Activated CD4-positive, alpha-beta T cell treated with anti-CD3 and anti-CD28 coated beads, Interleukin-2, amount 10 ng/mL, durations not matched to agents 24 days and 14 days (primary cell): ENCODE results near the gene POU5F1. TPM values are rescaled to one million over a fixed set of nuclear protein-coding genes. Genes with fewer than 3 reads are reported as not detected.
"Not testable (repeated sequence)": the region's sequence is repeated elsewhere in the genome, so short reads cannot be mapped to it uniquely, and the experiment has no call there.

Experiments used
- DNase-seq: peaks from one replicate; pipeline ENCODE4 v3.0.0; 2022
- H3K27ac Mint-ChIP-seq: one replicate; pipeline ENCODE4 v1.8.0; 2022; ENCODE audit warnings: mild to moderate bottlenecking, mixed read lengths
- H3K27me3 Mint-ChIP-seq: one replicate; pipeline ENCODE4 v1.8.0; 2022; ENCODE audit warnings: mixed read lengths
- H3K36me3 Mint-ChIP-seq: one replicate; pipeline ENCODE4 v1.8.0; 2022; ENCODE audit warnings: low read depth, mild to moderate bottlenecking, mixed read lengths
- H3K4me1 Mint-ChIP-seq: one replicate; pipeline ENCODE4 v1.8.0; 2021; ENCODE audit warnings: mixed read lengths
- H3K4me3 Mint-ChIP-seq: one replicate; pipeline ENCODE4 v1.8.0; 2022; ENCODE audit warnings: mild to moderate bottlenecking, moderate library complexity, mixed read lengths
- H3K9me3 Mint-ChIP-seq: one replicate; pipeline ENCODE4 v1.8.0; 2021; ENCODE audit warnings: mixed read lengths
- intact Hi-C: fragments of 100-400 bp; cut with micrococcal nuclease; formaldehyde crosslinking; loops from one replicate; pipeline ENCODE4 v1.15.1; 2023
- total RNA-seq: library from RNA; stranded (reverse); gene quantifications from 2 replicates; pipeline ENCODE4 v1.2.3, GENCODE V29; 2022

Gene POU5F1
- total RNA-seq, 1 donor from 2014 or later = not detected

- intact Hi-C loops = no loop called here
Observed at GRCh38 chr6:31180500-31180899, 10.0 kb upstream of the POU5F1 start.

GRCh38 chr6:31179896-31180295 is 9.4 kb upstream of the POU5F1 start:
- intact Hi-C loops = no loop called here
- no peak overlapping the region for H3K4me3 Mint-ChIP-seq

More at GRCh38 chr6:31180500-31180899, 10.0 kb upstream of the POU5F1 start:
- Mint-ChIP-seq H3K36me3 (no peaks in the 10 kb centered on the region), H3K27ac (no peak overlapping the region), H3K4me3 (peak overlapping the region; percentile 69), H3K27me3 (no peaks in the 10 kb centered on the region), H3K9me3 (no peaks in the 10 kb centered on the region), H3K4me1 (peaks cover 13% of the 10 kb centered on the region)
- DNase-seq = peak; percentile 81

DNA sequence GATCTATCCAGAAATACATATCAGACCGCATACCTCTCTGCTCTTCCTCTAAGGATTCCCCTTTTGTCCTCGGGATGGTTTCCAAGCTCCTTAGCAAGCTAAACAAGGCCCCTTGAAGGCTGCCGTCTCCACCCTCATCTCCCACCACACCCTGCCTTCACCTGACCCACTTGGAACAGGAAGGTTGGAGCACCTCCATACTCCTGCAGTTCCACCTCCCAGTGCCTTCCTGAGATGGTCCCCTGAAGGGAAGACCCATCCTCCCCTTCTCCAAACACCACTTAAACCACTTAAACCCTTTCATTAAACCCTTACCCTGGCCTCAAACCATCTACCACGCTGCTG is 8.5 kb upstream of the POU5F1 start:
- no peaks in the 10 kb centered on the region for H3K36me3 Mint-ChIP-seq
- DNase-seq = no peak
- intact Hi-C loops = no loop called here
- no peak overlapping the region for H3K4me3 Mint-ChIP-seq
- H3K4me1 Mint-ChIP-seq = peaks cover 13% of the 10 kb centered on the region
- no peak overlapping the region for H3K27ac Mint-ChIP-seq
- H3K9me3 Mint-ChIP-seq = no peaks in the 10 kb centered on the region
- H3K27me3 Mint-ChIP-seq = no peaks in the 10 kb centered on the region

More at GRCh38 chr6:31179896-31180295, 9.4 kb upstream of the POU5F1 start:
- Mint-ChIP-seq H3K27me3 (no peaks in the 10 kb centered on the region), H3K4me1 (peaks cover 13% of the 10 kb centered on the region), H3K27ac (no peak overlapping the region), H3K9me3 (no peaks in the 10 kb centered on the region), H3K36me3 (no peaks in the 10 kb centered on the region)
- no peak for DNase-seq

DNA sequence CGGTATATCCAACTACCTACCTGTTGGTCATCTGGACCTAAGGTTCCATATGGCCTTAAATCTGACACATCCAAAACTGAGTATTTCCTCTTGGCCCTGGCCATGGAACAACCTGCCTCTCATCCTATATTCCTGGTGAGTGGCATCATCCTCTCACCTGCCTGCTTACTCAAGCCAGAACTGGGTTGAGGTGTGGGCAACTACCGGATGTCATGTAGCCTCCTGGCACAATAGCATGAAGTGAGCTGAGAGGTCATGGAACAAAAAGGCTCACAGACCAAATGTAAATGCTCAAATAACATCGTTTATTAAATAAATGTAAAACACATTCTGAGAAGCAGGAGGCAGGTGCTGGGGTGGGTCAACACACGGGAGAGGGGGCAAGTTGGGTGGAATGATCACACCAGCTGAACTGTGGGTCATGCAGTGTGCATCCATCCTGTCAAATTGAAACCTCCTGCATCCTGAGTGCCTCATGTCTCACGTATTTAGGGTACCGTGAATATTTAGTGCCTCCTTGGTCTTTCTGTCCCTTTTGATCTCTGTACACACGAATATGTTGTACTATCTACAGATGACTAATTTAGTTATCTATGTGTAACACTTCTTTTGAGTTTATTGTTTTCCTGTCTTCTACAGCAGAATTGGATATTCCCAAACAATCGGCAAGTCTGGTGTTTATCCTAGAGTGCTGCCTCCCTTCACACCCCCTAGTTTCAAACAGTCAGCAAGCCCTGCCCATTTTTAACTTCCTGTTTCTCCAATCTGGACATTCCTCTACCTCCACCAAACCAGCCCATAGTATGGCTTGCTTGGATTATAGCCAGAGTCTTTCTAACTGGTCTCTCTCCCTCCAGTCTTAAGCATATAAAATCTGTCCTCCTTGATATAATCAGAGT is 7.9 kb upstream of the POU5F1 start:
- Mint-ChIP-seq H3K4me1 (peaks cover 13% of the 10 kb centered on the region), H3K36me3 (no peaks in the 10 kb centered on the region), H3K9me3 (no peaks in the 10 kb centered on the region), H3K27me3 (no peaks in the 10 kb centered on the region), H3K4me3 (no peak overlapping the region), H3K27ac (no peak overlapping the region)
- intact Hi-C loops = no loop called here
- DNase-seq = no peak

GRCh38 chr6:31175971-31176370 is 5.5 kb upstream of the POU5F1 start:
- no peak overlapping the region for H3K4me3 Mint-ChIP-seq
- no peak overlapping the region for H3K27ac Mint-ChIP-seq
- no peaks in the 10 kb centered on the region for H3K27me3 Mint-ChIP-seq
- intact Hi-C loops = no loop called here
- H3K9me3 Mint-ChIP-seq = no peaks in the 10 kb centered on the region
- peaks cover 13% of the 10 kb centered on the region for H3K4me1 Mint-ChIP-seq
- no peaks in the 10 kb centered on the region for H3K36me3 Mint-ChIP-seq
- no peak for DNase-seq

- no peaks in the 10 kb centered on the region for H3K9me3 Mint-ChIP-seq
- intact Hi-C loops = no loop called here
- H3K4me1 Mint-ChIP-seq = peaks cover 13% of the 10 kb centered on the region
- H3K27me3 Mint-ChIP-seq = no peaks in the 10 kb centered on the region
- H3K4me3 Mint-ChIP-seq = no peak overlapping the region
- H3K27ac Mint-ChIP-seq = no peak overlapping the region
- H3K36me3 Mint-ChIP-seq = no peaks in the 10 kb centered on the region
- DNase-seq = no peak
Observed at GRCh38 chr6:31174378-31174777, 3.9 kb upstream of the POU5F1 start.

DNA sequence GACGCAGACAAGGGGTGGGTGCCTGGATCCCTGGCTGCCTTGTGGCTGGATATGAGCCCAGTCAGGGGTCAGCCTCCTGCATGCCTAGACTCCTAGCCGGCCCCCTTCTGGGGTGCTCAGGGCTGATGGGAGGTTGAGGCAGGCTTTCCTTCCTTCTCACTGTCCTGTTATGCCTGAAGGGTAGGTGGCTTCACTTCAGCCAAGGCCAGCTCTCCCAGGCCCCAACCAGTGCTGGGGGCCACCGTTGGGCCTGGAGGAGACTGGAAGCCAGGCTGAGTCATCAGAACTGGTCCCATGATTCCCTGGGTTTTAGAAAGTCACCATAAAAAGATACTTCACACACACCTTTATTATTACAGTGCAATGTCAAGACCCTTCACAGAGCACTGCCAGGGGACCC is 2.9 kb upstream of the POU5F1 start:
- H3K27ac Mint-ChIP-seq = no peak overlapping the region
- H3K36me3 Mint-ChIP-seq = no peaks in the 10 kb centered on the region
- H3K27me3 Mint-ChIP-seq = no peaks in the 10 kb centered on the region
- DNase-seq = no peak
- intact Hi-C loops = no loop called here
- peaks cover 5% of the 10 kb centered on the region for H3K4me1 Mint-ChIP-seq
- no peak overlapping the region for H3K4me3 Mint-ChIP-seq
- H3K9me3 Mint-ChIP-seq = no peaks in the 10 kb centered on the region

- DNase-seq = no peak
- Mint-ChIP-seq H3K9me3 (no peaks in the 10 kb centered on the region), H3K4me3 (no peak overlapping the region), H3K27me3 (no peaks in the 10 kb centered on the region), H3K27ac (no peak overlapping the region), H3K4me1 (peaks cover 5% of the 10 kb centered on the region), H3K36me3 (no peaks in the 10 kb centered on the region)
- intact Hi-C loops = no loop called here
Observed at GRCh38 chr6:31172973-31173384, 2.5 kb upstream of the POU5F1 start.

DNA sequence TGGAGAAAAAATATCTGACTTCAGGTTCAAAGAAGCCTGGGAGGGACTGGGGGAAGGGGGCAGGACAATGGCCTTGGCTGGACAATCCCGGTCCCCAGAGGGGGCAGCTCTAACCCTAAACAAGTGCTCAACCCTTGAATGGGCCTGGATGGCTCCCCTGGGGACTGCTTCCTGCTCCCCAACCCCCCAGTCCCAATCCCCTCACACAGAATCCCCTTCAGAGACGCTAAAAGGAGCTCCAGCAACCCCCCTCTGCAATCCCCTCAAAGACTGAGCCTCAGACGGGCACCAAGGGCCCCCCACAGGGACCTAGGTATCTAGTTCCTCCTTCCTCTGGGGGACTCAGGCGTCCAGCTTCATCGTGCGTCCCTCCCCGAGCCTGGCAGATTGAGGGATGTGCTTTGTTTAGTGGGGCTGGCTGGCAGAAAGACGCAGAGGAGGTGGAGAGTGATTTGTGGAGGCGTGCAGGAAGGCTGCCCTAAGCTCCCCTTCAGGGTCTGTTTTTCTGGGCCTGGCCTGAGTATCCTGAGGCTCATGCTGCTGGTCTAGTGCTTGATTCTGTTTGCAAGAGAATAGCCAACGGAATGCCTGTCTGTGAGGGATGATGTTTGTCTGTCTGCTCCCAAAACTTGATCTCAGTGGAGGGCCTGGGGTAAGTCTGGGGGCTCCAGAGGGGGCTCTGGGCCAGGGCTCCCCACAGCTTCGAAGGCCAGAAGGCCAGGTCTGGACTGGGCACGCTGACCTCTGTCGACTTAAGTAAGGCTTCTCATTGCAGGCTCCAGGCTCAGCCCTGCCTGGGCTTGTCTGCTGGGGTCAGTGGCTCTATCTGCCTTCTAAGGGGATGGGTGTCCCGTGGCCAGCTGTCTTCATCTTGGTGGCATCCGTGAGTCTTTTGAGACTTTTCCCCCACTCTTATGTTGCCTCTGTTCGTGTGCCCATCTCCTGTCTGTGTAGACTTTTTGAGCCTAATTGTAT is 1.7 kb upstream of the POU5F1 start:
- H3K27me3 Mint-ChIP-seq = no peaks in the 10 kb centered on the region
- intact Hi-C loops = no loop called here
- H3K27ac Mint-ChIP-seq = no peak overlapping the region

GRCh38 chr6:31170987-31171671 is 647 bp upstream of the POU5F1 start:
- no peak overlapping the region for H3K4me3 Mint-ChIP-seq
- intact Hi-C loops = no loop called here

More for the DNA sequence above, 1.7 kb upstream of the POU5F1 start:
- Mint-ChIP-seq H3K9me3 (no peaks in the 10 kb centered on the region), H3K4me1 (peaks cover 5% of the 10 kb centered on the region), H3K4me3 (no peak overlapping the region), H3K36me3 (peaks cover 1% of the 10 kb centered on the region)
- DNase-seq = no peak

DNA sequence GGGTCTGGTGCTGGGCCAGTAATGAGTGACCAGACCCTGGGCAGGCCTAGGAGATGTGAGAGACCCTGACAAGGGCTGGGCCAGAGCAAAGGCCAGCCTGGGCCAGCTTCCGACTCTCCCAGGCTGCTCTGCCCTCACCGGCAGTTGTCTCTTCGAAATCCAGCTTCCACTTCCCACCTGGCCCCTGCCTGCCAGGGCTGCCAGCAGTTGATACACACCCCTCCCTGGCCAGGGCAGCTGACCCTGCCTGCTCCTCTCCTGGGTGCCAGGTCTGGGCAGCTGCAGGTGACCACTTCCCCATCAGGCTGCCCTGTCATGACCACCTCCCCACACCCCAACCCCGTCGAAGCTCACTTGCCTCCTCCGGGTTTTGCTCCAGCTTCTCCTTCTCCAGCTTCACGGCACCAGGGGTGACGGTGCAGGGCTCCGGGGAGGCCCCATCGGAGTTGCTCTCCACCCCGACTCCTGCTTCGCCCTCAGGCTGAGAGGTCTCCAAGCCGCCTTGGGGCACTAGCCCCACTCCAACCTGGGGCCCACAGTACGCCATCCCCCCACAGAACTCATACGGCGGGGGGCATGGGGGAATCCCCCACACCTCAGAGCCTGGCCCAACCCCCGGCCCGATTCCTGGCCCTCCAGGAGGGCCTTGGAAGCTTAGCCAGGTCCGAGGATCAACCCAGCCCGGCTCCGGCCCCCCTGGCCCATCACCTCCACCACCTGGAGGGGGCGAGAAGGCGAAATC is 453 bp downstream of the POU5F1 start:
- H3K4me3 Mint-ChIP-seq, DNase-seq, H3K27ac Mint-ChIP-seq, H3K36me3 Mint-ChIP-seq, intact Hi-C loops, H3K9me3 Mint-ChIP-seq, H3K27me3 Mint-ChIP-seq, H3K4me1 Mint-ChIP-seq: not testable (repeated sequence)

More at GRCh38 chr6:31170987-31171671, 647 bp upstream of the POU5F1 start:
- DNase-seq = no peak
- H3K27me3 Mint-ChIP-seq = no peaks in the 10 kb centered on the region
- no peak overlapping the region for H3K27ac Mint-ChIP-seq
- H3K9me3 Mint-ChIP-seq = no peaks in the 10 kb centered on the region
- H3K36me3 Mint-ChIP-seq = peaks cover 1% of the 10 kb centered on the region
- H3K4me1 Mint-ChIP-seq = peaks cover 4% of the 10 kb centered on the region

DNA sequence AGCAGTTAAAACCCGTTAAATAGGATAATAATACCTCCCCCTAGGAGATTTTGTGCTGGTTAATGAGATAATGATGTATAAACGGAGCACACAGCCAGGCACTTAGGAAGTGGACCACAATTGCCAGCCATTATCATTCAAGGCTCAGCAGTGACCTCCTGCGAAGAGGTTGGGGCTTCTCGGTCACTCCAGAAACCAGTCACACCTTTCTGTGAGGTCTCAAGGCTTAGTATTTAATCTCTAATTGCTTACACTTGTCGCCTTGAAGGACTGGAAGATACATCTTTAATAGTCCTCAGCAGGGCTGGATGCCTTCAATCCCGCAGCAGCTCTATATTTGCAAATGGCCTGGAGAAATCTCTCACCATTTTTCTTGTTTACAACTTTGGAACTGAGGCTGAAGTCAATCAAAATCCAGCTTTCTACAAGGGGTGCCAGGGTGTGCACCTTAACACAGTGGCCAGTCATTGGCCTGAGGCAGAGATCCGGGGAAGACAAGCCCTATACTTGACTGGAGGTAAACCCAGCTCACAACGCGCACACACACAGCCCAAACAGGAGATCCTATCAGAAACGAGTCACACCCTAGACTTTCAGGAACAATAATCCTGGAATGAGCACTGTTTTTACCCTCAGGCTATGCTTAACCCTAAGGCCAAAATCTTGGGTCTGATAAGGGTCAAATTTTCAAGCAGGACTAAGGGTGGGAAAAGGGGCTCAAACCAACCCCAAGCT is 1.2 kb downstream of the POU5F1 start:
- intact Hi-C loops = no loop called here
- Mint-ChIP-seq H3K4me3 (no peak overlapping the region), H3K27me3 (no peaks in the 10 kb centered on the region), H3K4me1 (peaks cover 5% of the 10 kb centered on the region), H3K36me3 (peaks cover 5% of the 10 kb centered on the region), H3K27ac (peak overlapping the region; percentile 18), H3K9me3 (no peaks in the 10 kb centered on the region)
- no peak for DNase-seq
